ENCODE results near the gene CCDC152.
"Not testable (repeated sequence)": the region's sequence is repeated elsewhere in the genome, so short reads cannot be mapped to it uniquely, and the experiment has no call there.

The CCDC152 gene

DNA sequence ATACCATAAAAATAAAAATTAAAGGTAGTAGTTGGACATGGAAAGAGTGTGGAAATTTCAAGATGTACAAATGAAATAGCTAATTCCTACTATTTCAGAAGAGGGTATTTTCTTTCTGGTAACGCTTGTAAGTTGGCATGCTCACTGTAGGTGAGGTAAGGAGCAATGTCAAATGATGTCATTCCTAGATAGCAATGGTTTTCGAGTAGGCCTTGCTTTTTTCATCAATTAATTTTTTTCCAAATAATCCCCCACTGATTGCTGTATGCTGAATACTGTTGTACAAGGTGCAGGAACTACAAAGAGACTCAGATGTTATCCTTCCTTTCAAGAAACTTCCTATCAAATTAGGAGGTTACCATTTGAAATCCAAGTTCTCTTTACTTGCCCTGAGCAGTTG lies 56.0 kb downstream of the CCDC152 start:
- no peak for DNase-seq (ENCODE audit: low read depth in 2 of 2)

DNA sequence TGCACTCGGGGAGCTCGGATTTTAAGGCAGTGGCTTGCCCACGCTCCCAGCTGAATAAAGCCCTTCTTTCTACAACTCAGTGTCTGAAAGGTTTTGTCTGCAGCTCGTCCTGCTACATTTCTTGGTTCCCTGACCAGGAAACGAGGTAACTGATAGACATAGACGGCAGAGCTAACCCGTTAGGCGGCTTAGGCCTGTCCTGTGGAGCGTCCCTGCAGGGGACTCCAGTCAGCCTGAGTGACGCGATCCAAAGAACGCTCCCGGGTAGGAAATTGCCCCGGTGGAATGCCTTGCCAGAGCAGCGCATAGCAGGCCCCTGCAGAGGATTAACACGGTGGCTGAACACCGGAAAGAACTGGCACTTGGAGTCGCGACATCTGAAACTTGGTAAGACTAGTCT lies 56.9 kb downstream of the CCDC152 start:
- no peak for DNase-seq (ENCODE audit: low read depth in 2 of 2)

DNA sequence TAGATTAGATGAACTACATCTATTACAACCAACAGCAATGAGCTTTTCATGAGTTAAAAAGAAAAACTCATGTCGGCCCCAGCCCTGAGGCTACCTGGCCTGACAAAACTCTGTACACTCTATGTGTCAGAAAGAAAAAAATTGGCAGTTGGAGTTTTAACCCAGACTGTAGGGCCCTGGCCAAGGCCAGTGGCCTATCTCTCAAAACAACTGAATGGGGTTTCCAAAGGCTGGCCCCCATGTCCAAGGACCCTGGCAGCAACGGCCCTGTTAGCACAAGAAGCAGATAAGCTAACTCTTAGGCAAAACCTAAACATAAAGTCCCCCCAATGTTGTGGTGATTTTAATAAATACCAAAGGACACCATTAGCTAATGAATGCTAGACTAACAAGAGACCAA lies 59.9 kb downstream of the CCDC152 start:
- DNase-seq (ENCODE audit: low read depth in 2 of 2) = not testable (repeated sequence)

DNA sequence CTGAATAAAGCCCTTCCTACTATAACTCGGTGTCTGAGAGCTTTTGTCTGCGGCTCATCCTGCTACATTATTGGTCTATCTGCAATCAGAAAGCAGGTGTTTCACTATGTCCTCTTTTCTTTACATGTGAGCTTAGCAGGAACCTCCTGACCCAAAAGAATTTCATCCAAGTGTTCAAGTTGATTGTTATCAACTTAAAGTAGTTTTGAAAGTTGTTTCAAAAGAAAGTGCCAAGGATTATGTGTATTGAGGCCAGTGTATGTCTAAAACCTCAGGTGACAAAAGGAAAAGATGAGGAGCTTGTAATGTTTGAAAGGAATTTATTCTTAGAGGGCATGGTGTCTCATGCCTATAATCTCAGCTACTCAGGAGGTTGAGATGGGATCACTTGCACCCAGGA lies 63.1 kb downstream of the CCDC152 start:
- no peak for DNase-seq (ENCODE audit: low read depth in 2 of 2)

DNA sequence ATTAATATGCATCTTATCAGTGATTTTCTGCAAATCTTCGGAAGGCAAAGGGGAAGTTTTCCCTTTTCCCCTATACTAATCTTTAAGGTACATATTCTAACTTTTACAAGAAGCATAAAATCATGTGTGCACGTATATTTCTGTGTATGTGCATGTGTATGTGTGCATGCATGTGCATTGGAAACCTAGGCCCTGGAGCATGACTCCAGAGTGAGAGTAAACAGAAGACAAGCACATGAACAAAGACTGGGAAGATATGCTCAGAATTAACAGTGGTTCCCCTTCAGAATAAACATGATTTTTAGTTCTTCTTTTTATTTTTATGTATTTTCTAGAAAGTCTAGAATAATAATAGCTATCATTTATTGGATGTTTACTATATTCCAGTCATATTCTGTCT lies 65.9 kb downstream of the CCDC152 start:
- no peak for DNase-seq (ENCODE audit: low read depth in 2 of 2)

DNA sequence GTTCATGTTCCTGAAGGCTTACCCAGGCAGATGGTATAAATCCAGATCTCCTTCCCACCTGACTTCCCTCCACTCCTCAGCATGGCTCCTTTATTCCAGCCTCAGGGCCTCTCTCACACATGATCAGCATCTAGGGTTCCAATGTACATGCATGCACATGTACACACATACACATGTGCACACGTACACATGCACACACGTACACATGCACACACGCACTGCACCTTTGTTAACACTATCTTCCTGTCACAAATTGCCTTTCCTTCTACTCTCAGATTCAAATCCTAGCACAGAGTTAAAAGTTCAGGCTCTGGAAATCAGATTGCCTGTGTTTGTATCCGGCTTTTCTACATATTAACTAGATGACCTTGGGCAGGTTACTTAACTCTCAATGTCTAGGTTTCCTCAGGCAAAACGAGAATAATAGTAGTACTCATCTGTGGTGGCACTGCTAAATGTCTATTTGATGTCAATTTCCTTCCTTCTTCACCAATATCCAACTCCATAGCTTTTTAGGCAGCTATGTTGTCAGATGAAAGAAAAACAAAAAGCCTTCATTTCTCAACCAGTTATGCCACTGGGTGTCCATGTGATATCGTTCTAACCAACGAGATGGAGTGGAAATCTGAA lies 67.8 kb downstream of the CCDC152 start:
- no peak for DNase-seq (ENCODE audit: low read depth in 2 of 2)

DNA sequence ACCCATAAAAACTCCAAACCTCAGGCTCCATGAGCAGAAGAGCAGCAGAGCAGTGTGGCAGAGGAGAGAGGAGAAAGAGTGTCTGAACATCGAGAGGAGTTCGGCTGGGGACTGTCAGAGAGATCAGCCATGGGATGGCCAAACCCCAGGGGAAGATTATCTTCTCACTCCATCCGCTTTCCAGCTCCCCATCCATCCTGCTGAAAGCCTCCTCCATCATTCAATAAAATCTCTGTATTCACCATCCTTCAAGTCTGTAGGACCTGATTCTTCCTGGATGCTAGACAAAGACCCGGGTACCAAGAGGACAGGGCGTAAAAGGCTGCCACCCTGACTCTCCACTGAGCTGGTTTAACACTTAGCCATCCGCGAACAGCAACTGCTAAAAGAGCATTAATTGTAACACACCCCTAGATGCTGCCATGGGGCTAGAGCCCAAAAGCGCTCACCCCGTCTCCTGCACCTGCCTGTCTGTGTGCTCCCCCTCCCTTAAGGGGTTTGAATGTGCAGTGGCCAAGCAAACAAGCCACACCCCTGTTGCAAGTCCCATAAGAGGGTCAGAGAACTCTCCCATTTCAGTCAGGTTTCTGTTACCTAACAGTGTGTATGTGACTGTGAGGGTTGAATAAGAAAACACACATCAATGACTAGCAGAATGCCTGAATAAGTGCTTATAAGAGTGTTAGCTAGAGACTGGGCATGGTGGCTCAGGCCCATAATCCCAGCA lies 69.0 kb downstream of the CCDC152 start:
- DNase-seq (ENCODE audit: low read depth in 2 of 2) = no peak

DNA sequence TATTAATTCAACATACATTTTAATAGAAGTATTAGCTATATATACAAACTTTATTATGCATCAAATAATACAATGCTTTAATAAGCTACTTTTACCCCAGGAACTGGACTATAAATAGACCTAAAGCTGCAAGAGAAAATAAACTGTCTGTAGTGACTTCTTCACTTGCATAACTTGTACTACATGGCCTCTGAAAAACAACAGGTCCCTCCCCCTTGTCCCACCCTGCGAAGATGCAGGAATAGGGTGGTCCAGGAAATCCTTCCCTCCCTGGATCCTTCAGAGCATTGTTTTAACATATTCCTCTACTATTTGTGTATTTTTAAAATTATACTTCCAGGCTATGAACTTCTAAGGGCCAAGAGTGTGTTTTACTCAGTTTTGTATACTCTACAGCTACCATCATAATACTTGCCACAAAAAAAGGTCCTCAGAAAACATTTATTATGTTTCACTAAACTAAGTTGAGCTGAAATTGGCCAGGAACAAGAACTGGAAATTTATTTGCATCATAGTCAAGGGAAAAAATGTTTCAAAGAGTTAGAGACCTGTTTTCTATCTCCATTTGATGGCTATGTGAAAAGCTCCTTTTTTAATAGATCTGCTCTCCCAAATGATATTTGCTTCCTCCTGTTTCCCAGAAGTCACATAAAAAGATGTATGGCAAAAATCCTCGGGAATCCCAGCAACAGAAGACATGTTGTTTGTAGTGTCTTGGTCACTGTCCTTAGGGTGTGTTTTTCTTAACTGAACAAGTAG lies 70.3 kb downstream of the CCDC152 start:
- DNase-seq (ENCODE audit: low read depth in 2 of 2) = no peak

DNA sequence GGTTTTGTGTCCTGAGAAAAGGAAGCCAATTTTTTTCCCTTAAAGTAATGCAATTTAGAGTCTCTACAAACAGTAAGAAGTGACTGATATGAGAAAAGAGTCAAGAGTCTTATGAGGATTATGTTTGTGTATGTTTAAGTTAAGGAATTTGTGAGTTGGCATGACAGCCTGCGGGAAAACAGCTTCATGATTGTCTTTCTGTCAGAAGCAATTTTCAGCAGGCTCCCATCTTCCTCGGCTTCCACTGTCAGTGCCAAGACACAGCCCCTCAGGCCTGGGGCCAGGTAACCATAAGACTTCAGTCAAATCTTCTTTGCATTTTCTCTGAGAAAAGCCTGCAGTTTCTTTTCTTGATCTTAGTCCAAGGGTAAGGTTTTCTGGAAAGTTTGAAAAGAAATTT lies 72.1 kb downstream of the CCDC152 start:
- DNase-seq (ENCODE audit: low read depth in 2 of 2) = no peak

DNA sequence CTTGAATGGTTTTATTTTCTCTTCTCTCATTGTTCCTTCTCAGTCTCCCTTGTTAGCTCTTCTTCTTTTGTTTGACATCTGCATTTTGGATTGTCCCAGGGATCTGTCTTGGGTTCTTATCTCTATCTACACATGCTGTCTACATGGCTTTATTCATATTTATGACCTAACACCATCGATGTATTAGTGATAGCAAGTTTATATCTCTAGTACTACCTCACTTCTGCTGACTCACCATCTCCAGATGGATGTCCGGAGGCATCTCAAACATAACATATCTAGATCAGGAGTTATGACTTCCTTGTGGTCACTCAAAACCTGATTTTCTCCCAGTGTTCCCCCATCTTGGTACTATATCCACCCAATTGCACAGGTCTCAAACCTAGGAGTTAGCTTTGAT lies 74.3 kb downstream of the CCDC152 start:
- DNase-seq (ENCODE audit: low read depth in 2 of 2) = no peak

DNA sequence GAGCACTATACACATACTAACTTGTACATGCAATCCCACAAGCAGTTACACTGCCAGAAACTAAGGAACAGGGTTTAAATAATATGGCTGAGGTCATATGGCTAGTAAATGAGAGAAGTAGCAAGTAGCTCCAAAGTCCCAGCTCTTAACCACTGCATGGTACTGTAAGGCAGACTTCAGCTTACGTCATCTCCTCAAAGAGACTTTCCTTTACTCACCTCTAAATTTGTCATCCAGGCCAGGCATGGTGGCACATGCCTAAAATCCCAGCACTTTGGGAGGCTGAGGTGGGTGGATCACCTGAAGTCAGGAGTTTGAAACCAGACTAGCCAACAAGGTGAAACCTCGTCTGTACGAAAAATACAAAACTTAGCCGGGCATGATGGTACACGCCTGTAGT lies 75.4 kb downstream of the CCDC152 start:
- no peak for DNase-seq (ENCODE audit: low read depth in 2 of 2)

DNA sequence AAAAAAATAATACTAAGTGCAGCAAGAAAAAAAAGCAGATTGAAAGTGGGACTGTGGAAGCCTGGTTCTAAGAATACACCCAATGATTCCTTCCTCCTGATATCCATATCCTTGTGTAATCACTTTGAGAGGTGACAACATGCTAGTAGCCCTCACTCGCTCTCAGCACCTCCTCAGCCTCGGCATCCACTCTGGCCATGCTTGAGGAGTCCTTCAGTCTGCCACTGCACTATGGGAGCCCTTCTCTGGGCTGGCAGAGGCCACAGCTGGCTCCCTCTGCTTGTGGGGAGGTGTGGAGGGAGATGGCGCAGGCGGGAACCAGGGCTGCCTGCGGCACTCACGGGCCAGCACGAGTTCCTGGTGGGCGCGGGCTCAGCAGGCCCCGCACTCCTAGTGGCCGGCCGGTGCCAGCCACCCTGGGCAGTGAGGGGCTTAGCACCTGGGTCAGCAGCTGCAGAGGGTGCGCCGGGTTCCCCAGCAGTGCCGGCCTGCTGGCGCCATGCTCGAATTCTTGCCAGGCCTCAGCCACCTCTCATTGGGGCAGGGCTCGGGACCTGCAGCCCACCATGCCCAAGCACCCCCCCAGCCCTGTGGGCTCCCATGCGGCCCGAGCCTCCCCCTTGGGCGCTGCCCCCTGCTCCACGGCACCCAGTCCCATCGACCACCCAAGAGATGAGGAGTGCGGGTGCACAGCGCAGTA lies 79.6 kb downstream of the CCDC152 start:
- no peak for DNase-seq (ENCODE audit: low read depth in 2 of 2)

DNA sequence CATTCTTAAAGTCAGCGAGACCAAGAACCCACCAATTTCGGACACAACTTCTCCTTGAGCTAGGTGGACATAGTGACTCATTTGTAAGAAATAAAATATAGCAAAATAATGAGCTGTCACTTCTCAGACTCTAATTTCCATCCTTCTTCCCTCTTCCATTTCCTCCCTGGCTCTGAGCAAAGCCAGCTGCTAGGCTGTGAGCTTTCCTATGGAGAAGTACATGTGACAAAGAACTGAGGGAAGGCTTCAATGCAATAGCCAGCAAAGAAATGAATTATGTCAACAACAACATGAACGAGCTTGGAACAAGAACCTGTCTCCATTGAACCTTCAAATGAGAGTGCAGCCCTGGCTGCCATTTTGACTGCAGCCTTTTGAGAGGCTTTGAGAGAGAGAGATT lies 81.0 kb downstream of the CCDC152 start:
- DNase-seq (ENCODE audit: low read depth in 2 of 2) = no peak

DNA sequence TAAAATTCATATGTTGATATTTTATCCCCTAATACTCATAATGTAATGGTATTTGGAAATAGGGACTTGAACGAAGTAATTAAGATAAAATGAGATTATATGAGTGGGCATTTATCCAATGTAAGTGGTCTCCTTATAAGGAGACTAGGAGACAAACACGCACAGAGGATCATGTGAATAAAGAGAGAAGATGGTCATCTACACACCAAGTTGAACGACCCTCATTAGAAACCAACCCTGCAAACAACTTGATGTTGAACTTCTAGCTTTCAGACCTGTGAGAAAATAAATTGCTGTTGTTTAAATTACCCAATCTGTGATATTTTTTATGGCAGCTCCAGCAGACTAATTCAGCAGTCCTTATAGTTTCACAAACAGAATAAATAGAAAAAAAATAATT lies 82.6 kb downstream of the CCDC152 start:
- no peak for DNase-seq (ENCODE audit: low read depth in 2 of 2)

DNA sequence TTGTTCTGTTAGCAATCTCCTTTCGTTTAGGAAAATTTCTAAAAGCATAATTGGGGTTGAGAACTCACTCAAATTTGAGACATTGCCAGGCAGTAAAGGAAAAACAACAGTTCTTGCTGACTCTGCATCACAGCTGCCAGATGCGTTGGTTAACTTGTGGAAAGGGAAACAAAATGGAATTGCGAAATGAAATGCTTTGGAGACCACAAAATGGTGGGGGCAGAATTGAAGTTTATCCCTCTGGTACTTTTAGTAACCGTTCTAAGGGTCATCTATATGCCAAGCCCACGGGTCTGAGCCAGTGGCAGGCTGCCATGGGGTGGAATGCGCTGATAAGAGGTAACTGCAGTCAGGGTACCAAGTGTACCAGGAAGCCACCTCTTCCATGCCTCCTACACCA lies 83.7 kb downstream of the CCDC152 start:
- DNase-seq (ENCODE audit: low read depth in 2 of 2) = no peak

DNA sequence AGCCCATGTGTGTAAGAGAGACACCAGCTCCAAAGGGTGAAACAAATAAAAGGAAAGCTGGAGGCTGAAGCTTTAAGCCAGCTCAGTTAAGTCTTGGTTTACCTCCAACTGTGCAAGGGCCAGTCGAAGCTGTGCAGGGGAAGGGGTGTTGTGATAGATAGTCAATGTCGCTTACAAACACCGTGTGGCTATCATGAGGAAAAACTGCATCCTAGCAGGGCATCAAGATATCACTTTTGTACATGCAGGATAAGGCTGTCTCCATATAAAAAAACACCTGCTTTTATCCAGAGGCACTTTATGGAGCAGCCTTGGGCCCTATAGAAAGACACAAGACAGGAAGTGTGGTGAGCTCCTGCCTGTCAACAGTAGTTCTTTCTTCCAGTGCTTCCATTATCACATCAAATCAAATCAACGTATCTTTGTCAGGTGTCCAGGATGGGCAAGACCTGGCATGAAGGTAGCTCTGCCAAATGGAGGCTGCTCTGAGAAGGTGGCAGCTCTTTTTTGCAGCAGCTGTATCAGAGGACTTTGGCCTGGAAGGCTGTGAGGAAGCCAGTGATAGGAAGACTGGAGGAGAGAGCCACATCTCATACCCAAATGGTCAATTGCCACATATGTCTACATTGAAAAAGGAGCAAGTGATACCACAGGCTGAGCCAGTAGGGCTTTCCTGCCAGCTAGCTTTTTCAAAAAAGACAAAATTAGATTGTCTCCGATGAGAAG lies 84.4 kb downstream of the CCDC152 start:
- no peak for DNase-seq (ENCODE audit: low read depth in 2 of 2)

DNA sequence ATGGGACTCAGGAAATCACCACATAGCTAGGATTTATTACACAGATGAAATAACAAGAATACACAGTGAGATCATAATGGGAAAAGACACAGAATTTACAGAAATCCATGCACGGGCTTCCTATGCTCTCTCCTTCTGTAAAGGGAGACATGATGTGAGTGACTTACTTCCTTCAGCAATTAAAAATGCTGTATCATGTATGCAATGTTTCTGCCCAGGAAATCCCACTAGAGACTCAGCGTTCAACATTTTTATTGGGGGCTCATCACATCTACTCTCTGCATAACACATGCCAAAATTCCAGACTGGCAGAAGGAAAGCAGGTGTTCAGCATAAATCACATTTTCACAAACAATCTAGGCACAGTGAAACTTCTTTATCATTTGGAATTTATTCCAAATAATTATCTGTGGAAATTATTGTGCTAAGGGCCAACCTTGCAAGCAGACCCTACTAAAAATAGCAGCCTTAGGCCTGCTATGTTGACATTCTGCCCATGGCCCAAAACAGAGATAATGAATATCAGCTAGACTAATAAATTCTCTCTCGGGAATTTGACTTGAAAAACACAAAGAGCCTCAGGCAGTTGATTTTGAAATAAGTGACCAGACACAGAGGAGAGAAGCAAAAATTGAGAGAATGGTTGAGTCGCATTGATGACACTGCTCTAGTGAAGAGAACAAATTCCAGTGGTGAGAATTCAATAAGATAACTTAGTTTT lies 86.5 kb downstream of the CCDC152 start:
- no peak for DNase-seq (ENCODE audit: low read depth in 2 of 2)

DNA sequence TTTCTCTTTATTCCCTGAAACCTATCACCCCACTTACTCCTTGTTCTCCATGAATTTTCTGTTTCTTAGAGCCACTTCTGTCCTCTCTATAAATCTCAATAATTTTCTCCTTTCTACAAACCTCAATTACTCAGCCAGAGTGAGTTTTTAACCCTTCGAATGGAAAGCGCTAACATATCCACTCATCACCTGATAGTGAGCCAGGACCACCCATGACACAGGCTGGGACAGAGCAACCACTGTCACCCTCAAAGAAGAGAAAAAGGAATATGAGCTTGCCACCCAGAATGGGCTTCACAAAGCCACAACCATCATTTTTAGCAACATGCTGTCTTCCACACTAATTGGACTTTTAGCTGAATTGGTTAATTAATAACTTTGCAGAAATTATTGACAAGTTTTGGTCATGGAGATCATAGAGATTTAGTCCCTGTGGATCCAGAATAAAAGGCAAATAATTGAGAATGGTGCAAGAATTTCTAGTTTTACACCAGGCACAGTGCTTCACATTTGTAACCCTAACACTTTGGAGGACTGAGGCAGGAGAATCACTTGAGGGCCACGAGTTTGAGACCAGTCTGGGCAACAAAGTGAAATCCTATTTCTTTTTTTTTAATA lies 87.2 kb downstream of the CCDC152 start:
- no peak for DNase-seq (ENCODE audit: low read depth in 2 of 2)

DNA sequence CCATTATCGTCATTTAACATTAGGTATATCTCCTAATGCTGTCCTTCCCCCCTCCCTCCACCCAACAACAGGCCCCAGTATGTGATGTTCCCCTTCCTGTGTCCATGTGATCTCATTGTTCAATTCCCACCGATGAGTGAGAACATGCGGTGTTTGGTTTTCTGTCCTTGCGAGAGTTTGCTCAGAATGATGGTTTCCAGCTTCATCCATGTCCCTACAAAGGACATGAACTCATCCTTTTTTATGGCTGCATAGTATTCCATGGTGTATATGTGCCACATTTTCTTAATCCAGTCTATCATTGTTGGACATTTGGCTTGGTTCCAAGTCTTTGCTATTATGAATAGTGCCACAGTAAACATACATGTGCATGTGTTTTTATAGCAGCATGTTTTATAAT lies 87.8 kb downstream of the CCDC152 start:
- DNase-seq (ENCODE audit: low read depth in 2 of 2) = not testable (repeated sequence)

DNA sequence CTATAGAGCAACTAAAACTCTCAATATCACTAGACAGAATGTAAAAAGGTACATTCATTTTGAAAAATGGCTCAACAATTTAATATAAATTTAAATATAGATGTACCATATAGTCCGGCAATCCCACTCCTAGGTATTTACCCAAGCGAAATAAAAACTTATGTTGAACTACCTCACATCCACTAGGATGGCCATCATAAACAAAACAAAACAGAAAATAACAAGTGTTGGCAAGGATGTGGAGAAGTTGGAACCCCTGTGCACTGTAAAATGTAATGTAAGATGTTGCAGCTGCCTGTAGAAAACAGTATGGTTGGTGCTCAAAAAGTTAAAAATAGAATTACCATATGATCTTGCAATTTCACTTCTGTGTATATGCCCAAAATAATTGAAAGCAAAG lies 91.9 kb downstream of the CCDC152 start:
- DNase-seq (ENCODE audit: low read depth in 2 of 2) = no peak

DNA sequence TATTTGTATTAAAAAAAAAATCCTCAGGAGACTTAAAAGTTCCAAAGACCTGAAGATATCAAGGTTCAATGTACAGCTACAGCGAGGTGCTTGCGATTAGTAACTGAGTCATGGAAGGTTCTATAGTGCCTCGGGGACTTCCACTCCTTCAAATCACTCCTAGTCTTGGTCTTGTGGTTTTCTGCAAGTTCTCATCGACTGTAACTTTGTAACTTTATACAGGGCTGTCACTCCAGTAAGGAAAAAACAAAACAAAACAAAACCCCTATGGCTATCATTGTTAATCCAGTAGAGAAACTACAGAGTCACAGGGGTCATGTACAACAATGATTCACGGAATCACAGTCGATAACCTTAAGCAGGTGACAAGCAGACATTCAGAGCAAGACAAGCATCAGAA lies 94.9 kb downstream of the CCDC152 start:
- no peak for DNase-seq (ENCODE audit: low read depth in 2 of 2)
